ENCODE data around the gene ZNF862. TPM values are rescaled to one million over a fixed set of nuclear protein-coding genes. Genes with fewer than 3 reads are reported as not detected.

Gene ZNF862
- total and polyA plus RNA-seq, 2 of the 8 experiments (the other 6 are each of a cell fraction or from before 2014, with no cell fraction given): 1.8 to 3.9 TPM

DNA sequence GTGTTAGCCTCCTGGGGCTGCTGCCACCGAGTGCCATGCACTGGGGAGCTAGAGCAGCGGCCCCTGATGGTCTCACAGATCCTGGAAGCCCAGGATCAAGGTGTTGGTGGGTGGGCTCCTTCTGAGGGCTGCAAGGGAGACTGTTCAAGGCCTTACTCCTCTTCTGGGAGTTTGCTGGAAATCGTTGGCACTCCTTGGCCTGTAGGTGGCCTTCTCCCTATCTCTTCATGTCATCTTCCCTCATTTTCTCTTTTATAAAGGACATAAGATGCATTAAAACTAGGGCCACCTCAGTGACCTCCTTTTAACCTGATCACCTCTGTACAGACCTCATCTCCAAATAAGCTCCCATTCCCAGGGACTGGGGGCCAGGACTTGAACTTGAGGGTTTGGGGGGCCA is 27.0 kb upstream of the ZNF862 start (continued):
- TF ChIP-seq CHD7 (IDR thresholded peaks at IDR 0.05; ENCODE audit: insufficient replicate concordance, low read length): no peak
- no peak for TF ChIP-seq SP1 (IDR thresholded peaks at IDR 0.05; ENCODE audit: low read depth, low read length)
- no peak for TF ChIP-seq RFX5 (IDR thresholded peaks at IDR 0.05; ENCODE audit: borderline replicate concordance, low read depth, low read length)
- TF ChIP-seq KDM1A (IDR thresholded peaks at IDR 0.05; ENCODE audit: borderline replicate concordance, low read length): no peak
- TF ChIP-seq CTCF (IDR thresholded peaks at IDR 0.05; ENCODE audit: control extremely low read depth in 1 of 3, insufficient read depth in 1 of 3, low read depth in 1 of 3, low read length in 3 of 3): peak in 2 of 3 experiments; percentile 25 to 51; a peak in 2 of 4 replicates
